ENCODE measurements around the gene COPE.

COPE gene

GRCh38 chr19:18948976-18949356 lies 29.8 kb upstream of the COPE start:
- no peak for TF ChIP-seq JUND (IDR thresholded peaks at IDR 0.05; ENCODE audit: low read depth)
- no peak for DNase-seq (ENCODE audit: low read depth in 1 of 2, low spot score in 1 of 2)
- in situ Hi-C loops (cut with HindIII; ENCODE audit: low pct_unique_long_range_greater_than_20kb, low sequenced_read_pairs): no loop called here

GRCh38 chr19:18948075-18948975 lies 29.1 kb upstream of the COPE start:
- no peak for TF ChIP-seq JUND (IDR thresholded peaks at IDR 0.05; ENCODE audit: low read depth)
- no peak for DNase-seq (ENCODE audit: low read depth in 1 of 2, low spot score in 1 of 2)
- in situ Hi-C loops (cut with HindIII; ENCODE audit: low pct_unique_long_range_greater_than_20kb, low sequenced_read_pairs): no loop called here

- in situ Hi-C loops (cut with HindIII; ENCODE audit: low pct_unique_long_range_greater_than_20kb, low sequenced_read_pairs): no loop called here
- no peak for TF ChIP-seq JUND (IDR thresholded peaks at IDR 0.05; ENCODE audit: low read depth)
- no peak for DNase-seq (ENCODE audit: low read depth in 1 of 2, low spot score in 1 of 2)
These were observed 27.7 kb upstream of the COPE start for GRCh38 chr19:18946918-18947317.

DNA sequence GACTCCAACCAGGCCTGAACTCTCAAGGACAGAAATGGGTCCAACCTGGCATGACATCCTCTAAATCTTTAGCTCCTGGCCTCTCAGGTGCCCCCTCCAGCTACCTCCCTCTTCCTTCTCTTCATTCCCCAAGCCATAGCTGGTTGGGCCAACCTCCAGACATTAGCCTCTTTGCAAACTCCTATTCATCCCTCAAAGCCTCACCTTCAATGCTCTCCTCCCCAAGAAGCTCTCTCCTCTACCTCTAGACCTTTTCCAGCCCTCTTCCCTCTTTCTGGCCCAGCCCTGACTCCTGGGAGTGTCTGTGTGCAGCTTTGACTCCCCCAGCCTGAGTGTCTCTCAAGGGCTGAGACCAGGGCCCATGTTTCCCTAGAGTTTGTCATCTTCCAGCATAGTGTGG lies 27.1 kb upstream of the COPE start:
- no peak for TF ChIP-seq JUND (IDR thresholded peaks at IDR 0.05; ENCODE audit: low read depth)
- DNase-seq (ENCODE audit: low read depth in 1 of 2, low spot score in 1 of 2): no peak
- in situ Hi-C loops (cut with HindIII; ENCODE audit: low pct_unique_long_range_greater_than_20kb, low sequenced_read_pairs): no loop called here

GRCh38 chr19:18945297-18945696 lies 26.1 kb upstream of the COPE start:
- TF ChIP-seq JUND (IDR thresholded peaks at IDR 0.05; ENCODE audit: low read depth): no peak
- in situ Hi-C loops (cut with HindIII; ENCODE audit: low pct_unique_long_range_greater_than_20kb, low sequenced_read_pairs): no loop called here
- no peak for DNase-seq (ENCODE audit: low read depth in 1 of 2, low spot score in 1 of 2)

GRCh38 chr19:18943465-18943864 lies 24.3 kb upstream of the COPE start:
- no peak for TF ChIP-seq JUND (IDR thresholded peaks at IDR 0.05; ENCODE audit: low read depth)
- in situ Hi-C loops (cut with HindIII; ENCODE audit: low pct_unique_long_range_greater_than_20kb, low sequenced_read_pairs): no loop called here
- DNase-seq (ENCODE audit: low read depth in 1 of 2, low spot score in 1 of 2): no peak

DNA sequence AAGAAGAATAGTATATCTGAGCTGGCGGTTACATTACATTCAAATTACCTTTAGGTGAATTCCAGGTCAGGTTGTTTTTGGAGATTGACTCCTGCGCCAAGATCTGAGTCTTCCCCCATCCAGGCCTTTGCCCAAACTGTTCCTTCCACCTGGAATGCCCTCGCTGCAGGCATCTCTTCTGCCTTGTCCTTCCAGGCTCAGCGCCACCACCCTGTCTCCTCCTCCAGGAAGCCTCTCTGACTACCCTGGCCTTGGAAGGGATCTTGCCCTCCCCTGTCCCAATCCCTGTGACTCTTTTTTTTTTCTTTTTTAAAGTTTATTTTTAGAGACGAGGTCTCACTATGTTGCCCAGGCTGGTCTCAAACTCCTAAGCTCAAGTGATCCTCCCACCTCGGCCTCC lies 23.5 kb upstream of the COPE start:
- no peak for DNase-seq (ENCODE audit: low read depth in 1 of 2, low spot score in 1 of 2)
- in situ Hi-C loops (cut with HindIII; ENCODE audit: low pct_unique_long_range_greater_than_20kb, low sequenced_read_pairs): no loop called here
- TF ChIP-seq JUND (IDR thresholded peaks at IDR 0.05; ENCODE audit: low read depth): no peak

GRCh38 chr19:18941628-18942354 lies 22.6 kb upstream of the COPE start:
- TF ChIP-seq JUND (IDR thresholded peaks at IDR 0.05; ENCODE audit: low read depth): no peak
- in situ Hi-C loops (cut with HindIII; ENCODE audit: low pct_unique_long_range_greater_than_20kb, low sequenced_read_pairs): no loop called here
- no peak for DNase-seq (ENCODE audit: low read depth in 1 of 2, low spot score in 1 of 2)

DNA sequence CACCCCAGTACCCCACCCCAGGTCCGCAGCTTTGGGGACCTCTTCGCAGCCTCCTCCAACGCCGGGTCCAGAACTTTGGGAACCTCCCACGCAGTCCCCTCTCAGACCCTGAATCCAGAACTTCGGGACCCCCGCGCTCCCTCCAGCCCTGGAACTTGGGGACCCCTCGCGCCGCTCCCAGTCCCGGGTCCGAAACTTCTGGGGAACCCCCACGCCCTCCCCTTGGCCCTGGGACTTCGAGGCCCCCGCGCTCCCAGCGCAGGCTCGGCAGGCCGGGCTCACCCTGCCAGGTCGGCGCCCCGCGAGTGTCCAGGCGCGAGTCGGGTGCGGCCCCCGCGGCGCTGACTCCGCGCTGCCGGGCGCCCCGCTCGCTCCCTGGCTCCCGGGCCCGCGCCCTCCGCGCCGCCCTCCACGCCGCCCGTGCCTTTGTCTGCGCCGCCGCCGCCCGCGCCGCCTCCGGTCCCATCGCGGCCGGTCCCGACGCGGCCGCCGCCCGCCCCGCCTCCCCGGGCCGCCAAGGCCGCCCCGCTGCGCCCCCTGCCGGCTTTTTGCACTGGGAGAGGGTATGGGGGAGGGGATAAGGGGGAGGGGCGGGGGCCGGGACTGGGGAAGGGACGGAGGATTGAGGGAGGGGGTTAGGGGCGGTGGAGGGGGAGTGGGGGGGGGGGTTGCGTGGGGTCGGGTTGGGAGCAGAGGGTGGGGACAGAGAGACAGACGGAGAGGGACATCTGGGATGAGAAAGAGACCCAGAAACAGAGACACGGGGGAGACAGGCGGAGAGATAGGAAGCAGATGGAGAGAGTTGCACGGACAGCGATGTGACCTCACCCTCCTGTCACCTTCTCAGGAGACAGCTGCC lies 21.8 kb upstream of the COPE start, which contains the start of gene HOMER3:
TSS of gene HOMER3 (minus strand) at position 449 of the 859 bp plus-strand sequence. CDS start 2,235 bp downstream, outside the sequence.
- DNase-seq (ENCODE audit: low read depth in 1 of 2, low spot score in 1 of 2): peak; percentile 71 to 81
- TF ChIP-seq JUND (IDR thresholded peaks at IDR 0.05; ENCODE audit: low read depth): no peak
- in situ Hi-C loops (cut with HindIII; ENCODE audit: low pct_unique_long_range_greater_than_20kb, low sequenced_read_pairs): no loop called here

GRCh38 chr19:18939922-18940768 lies 21.0 kb upstream of the COPE start:
- peak in 1 of 2 experiments; percentile 15 for DNase-seq (ENCODE audit: low read depth in 1 of 2, low spot score in 1 of 2)
- no peak for TF ChIP-seq JUND (IDR thresholded peaks at IDR 0.05; ENCODE audit: low read depth)
- in situ Hi-C loops (cut with HindIII; ENCODE audit: low pct_unique_long_range_greater_than_20kb, low sequenced_read_pairs): no loop called here

DNA sequence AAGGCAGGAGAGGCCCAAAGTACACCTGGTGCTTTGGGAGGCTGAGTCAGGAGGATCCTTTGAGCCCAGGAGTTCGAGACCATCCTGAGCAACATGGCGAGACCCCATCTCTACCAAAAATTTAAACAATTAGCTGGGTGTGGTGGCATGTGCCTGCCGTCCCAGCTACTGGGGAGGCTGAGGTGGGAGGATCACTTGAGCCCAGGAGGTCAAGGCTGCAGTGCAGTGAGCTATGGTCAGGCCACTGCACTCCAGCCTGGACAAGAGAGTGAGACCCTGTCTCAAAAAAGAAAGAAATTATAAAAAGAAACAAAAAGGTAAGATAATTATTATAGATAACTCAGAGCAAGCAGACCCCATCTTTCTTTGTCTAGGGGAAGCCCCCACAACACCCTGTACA lies 20.0 kb upstream of the COPE start:
- TF ChIP-seq JUND (IDR thresholded peaks at IDR 0.05; ENCODE audit: low read depth): no peak
- in situ Hi-C loops (cut with HindIII; ENCODE audit: low pct_unique_long_range_greater_than_20kb, low sequenced_read_pairs): no loop called here
- no peak for DNase-seq (ENCODE audit: low read depth in 1 of 2, low spot score in 1 of 2)

- in situ Hi-C loops (cut with HindIII; ENCODE audit: low pct_unique_long_range_greater_than_20kb, low sequenced_read_pairs): no loop called here
- DNase-seq (ENCODE audit: low read depth in 1 of 2, low spot score in 1 of 2): no peak
- TF ChIP-seq JUND (IDR thresholded peaks at IDR 0.05; ENCODE audit: low read depth): no peak
These were observed 14.1 kb upstream of the COPE start for GRCh38 chr19:18933297-18933696.

All from T47D (cell line).